HepG2 (cell line): ENCODE measurements around the gene ZMYND10. TPM values are rescaled to one million over a fixed set of nuclear protein-coding genes. Genes with fewer than 3 reads are reported as not detected.
A peak's percentile ranks its signal among the peaks of the same experiment; 100 is the strongest.

Experiments
- ATF6 ChIP-seq: sonication (generic); formaldehyde crosslinking; conservative IDR thresholded peaks from 2 replicates; pipeline ENCODE4 v1.4.0; 2020; ENCODE audit warnings: missing genetic modification reagents
- CREB1 ChIP-seq, 2 experiments: fragments of 450-650 bp in 1 of 2; IDR thresholded peaks; 2 replicates each; pipeline ENCODE4 v1.6.1; 2016 to 2017; ENCODE audit warnings: control low read depth in 1 of 2, mild to moderate bottlenecking in 1 of 2, missing compliant biosample characterization in 1 of 2, missing genetic modification characterization in 1 of 2
- EHMT2 ChIP-seq: fragments of 200-600 bp; sonication (generic); IDR thresholded peaks from 2 replicates; pipeline ENCODE4 v1.7.0; 2017; ENCODE audit warnings: antibody characterized with exemption, low read depth, low read length, borderline replicate concordance
- NR2F6 ChIP-seq, 2 experiments: IDR thresholded peaks; 2 replicates each; pipeline ENCODE4 v1.6.1; 2016; ENCODE audit warnings: antibody characterized with exemption in 1 of 2, mild to moderate bottlenecking in 1 of 2
- PRDM15 ChIP-seq: sonication (generic); formaldehyde crosslinking; IDR thresholded peaks from 2 replicates; pipeline ENCODE4 v1.4.0; 2020; ENCODE audit warnings: missing genetic modification reagents
- RFX5 ChIP-seq: IDR thresholded peaks from 2 replicates; pipeline ENCODE4 v1.6.1; 2011; ENCODE audit warnings: low read depth, low read length, improper control_type of control experiment
- SIN3A ChIP-seq: IDR thresholded peaks from 2 replicates; pipeline ENCODE4 v1.6.1; 2011; ENCODE audit warnings: low read depth, mild to moderate bottlenecking, control low read depth, low read length, borderline replicate concordance
- SP4 ChIP-seq: sonication (generic); formaldehyde crosslinking; IDR thresholded peaks from 2 replicates; pipeline ENCODE4 v1.8.1; 2023; ENCODE audit warnings: mild to moderate bottlenecking, missing genetic modification reagents
- TIGD3 ChIP-seq: sonication (generic); formaldehyde crosslinking; IDR thresholded peaks from 2 replicates; pipeline ENCODE4 v1.5.1; 2020; ENCODE audit warnings: mild to moderate bottlenecking, missing genetic modification reagents, borderline replicate concordance
- ZC3H4 ChIP-seq: sonication (generic); formaldehyde crosslinking; IDR thresholded peaks from 2 replicates; pipeline ENCODE4 v1.4.0; 2020; ENCODE audit warnings: missing genetic modification reagents, borderline replicate concordance
- ZNF205 ChIP-seq: IDR thresholded peaks from 2 replicates; pipeline ENCODE4 v1.6.1; 2018; ENCODE audit warnings: missing biosample characterization, missing genetic modification reagents
- ZNF746 ChIP-seq: sonication (generic); formaldehyde crosslinking; IDR thresholded peaks from 2 replicates; pipeline ENCODE4 v1.8.0; 2022; ENCODE audit warnings: mild to moderate bottlenecking, missing genetic modification reagents
- polyA plus RNA-seq, 8 experiments: library from polyadenylated mRNA; depleted of rRNA in 3 of 8; stranded (reverse) in 7 of 8; unstranded in 1 of 8; fragments of >200 nt; fragmentation: Illumina TruSeq in 4 of 8; extraction: Trizol in 4 of 8; gene quantifications; 2 replicates each; pipeline versions ENCODE4 v1.2.1 to v1.2.3, GENCODE V29; 2011 to 2016; ENCODE audit warnings: low read depth in 4 of 8, missing spikeins in 1 of 8, mixed read lengths in 1 of 8; ENCODE audit not compliant: insufficient read depth in 1 of 8
- total RNA-seq, 5 experiments: library from RNA; depleted of rRNA; stranded (reverse); fragments of >200 nt; fragmentation: Illumina TruSeq; extraction: Trizol; gene quantifications; 2 replicates each; pipeline ENCODE4 v1.2.3, GENCODE V29; 2016; ENCODE audit warnings: low read depth in 1 of 5
- TF ChIP-seq, protein P1 (sequence below), 2 experiments: sonication (generic) in 1 of 2; formaldehyde crosslinking in 1 of 2; IDR thresholded peaks; 2 replicates each; pipeline versions ENCODE4 v1.5.1 to v1.6.1; 2011 to 2020; ENCODE audit warnings: borderline replicate concordance in 1 of 2, low read depth in 1 of 2, low read length in 1 of 2, mild to moderate bottlenecking in 1 of 2, missing genetic modification reagents in 1 of 2, moderate library complexity in 1 of 2
- TF ChIP-seq, protein P2 (sequence below): sonication (generic); formaldehyde crosslinking; IDR thresholded peaks from 2 replicates; pipeline ENCODE4 v1.9.0; 2021; ENCODE audit warnings: missing genetic modification reagents, borderline replicate concordance

ZMYND10 gene
- total and polyA plus RNA-seq, 2 of the 13 experiments (the other 11 are each of a cell fraction or from before 2014, with no cell fraction given) = 0.60 to 0.74 TPM

- TF ChIP-seq SP4 (CRISPR knock-in tag) (peak; percentile 91), ZNF205 (CRISPR knock-in tag) (no peak), NR2F6 (IDR thresholded peaks at IDR 0.05) (peak; percentile 57; the same call in 1 of the 2 replicates), NR2F6 (CRISPR knock-in tag; IDR thresholded peaks at IDR 0.05) (peak; percentile 71), EHMT2 (no peak), TIGD3 (CRISPR knock-in tag) (0 out of 2 replicates have a peak, but pooled peaks have one; percentile 79), CREB1 (IDR thresholded peaks at IDR 0.05) (no peak), CREB1 (CRISPR knock-in tag; IDR thresholded peaks at IDR 0.05) (peak; percentile 56; the same call in 1 of the 2 replicates), PRDM15 (CRISPR knock-in tag) (peak; percentile 25; the same call in 1 of the 2 replicates), ZC3H4 (CRISPR knock-in tag) (no peak), SIN3A (peak; percentile 73; the same call in 1 of the 2 replicates), RFX5 (no peak), ATF6 (CRISPR knock-in tag) (no peak), ZNF746 (peak; percentile 74)
- TF ChIP-seq, protein P1, sequence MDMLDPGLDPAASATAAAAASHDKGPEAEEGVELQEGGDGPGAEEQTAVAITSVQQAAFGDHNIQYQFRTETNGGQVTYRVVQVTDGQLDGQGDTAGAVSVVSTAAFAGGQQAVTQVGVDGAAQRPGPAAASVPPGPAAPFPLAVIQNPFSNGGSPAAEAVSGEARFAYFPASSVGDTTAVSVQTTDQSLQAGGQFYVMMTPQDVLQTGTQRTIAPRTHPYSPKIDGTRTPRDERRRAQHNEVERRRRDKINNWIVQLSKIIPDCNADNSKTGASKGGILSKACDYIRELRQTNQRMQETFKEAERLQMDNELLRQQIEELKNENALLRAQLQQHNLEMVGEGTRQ (IDR thresholded peaks at IDR 0.05; ENCODE audit: low read depth, low read length) = no peak
- TF ChIP-seq, protein P1 (CRISPR knock-in tag; IDR thresholded peaks at IDR 0.05; ENCODE audit: borderline replicate concordance) = no peak
- TF ChIP-seq, protein P2, sequence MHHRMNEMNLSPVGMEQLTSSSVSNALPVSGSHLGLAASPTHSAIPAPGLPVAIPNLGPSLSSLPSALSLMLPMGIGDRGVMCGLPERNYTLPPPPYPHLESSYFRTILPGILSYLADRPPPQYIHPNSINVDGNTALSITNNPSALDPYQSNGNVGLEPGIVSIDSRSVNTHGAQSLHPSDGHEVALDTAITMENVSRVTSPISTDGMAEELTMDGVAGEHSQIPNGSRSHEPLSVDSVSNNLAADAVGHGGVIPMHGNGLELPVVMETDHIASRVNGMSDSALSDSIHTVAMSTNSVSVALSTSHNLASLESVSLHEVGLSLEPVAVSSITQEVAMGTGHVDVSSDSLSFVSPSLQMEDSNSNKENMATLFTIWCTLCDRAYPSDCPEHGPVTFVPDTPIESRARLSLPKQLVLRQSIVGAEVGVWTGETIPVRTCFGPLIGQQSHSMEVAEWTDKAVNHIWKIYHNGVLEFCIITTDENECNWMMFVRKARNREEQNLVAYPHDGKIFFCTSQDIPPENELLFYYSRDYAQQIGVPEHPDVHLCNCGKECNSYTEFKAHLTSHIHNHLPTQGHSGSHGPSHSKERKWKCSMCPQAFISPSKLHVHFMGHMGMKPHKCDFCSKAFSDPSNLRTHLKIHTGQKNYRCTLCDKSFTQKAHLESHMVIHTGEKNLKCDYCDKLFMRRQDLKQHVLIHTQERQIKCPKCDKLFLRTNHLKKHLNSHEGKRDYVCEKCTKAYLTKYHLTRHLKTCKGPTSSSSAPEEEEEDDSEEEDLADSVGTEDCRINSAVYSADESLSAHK (CRISPR knock-in tag) = no peak
Observed at GRCh38 chr3:50321336-50322114, 24.0 kb downstream of the ZMYND10 start (continued).
